OCI-LY7 (cell line): Measurements from ENCODE around the gene SLC29A3. TPM values are rescaled to one million over a fixed set of nuclear protein-coding genes. Genes with fewer than 3 reads are reported as not detected.

Experiments
- BruUV-seq: library from RNA; stranded (reverse); fragments of 400-500 nt; replicated peaks from 2 replicates; lab custom pipeline; 2021; lab: Mats Ljungman, UMichigan
- CTCF ChIA-PET: fragments of 300-600 bp; sonication (Branson Sonifier 250); formaldehyde crosslinking; loops from one replicate; lab custom pipeline; 2022; ENCODE audit warnings: antibody characterized with exemption; ENCODE audit not compliant: unreplicated experiment; lab: Charles Lee
- POLR2A ChIA-PET: fragments of 300-600 bp; sonication (Branson Sonifier 250); formaldehyde crosslinking; loops from one replicate; lab custom pipeline; 2022; ENCODE audit warnings: antibody characterized with exemption; lab: Charles Lee
- DNase-seq: peaks from one replicate; pipeline ENCODE4 v3.0.0-alpha.2; 2015; ENCODE audit warnings: low spot score
- H2AFZ ChIP-seq: fragments of 200-600 bp; sonication (generic), shearing (Covaris generic); 2 replicates; pipeline ENCODE4 v1.6.1; 2014; ENCODE audit warnings: mild to moderate bottlenecking, antibody characterized with exemption, low read length, moderate library complexity
- H3K27ac ChIP-seq: fragments of 200-600 bp; sonication (generic); 2 replicates; pipeline ENCODE4 v1.5.1; 2014; ENCODE audit warnings: mixed run types, low read depth, mild to moderate bottlenecking, moderate library complexity, low read length, inconsistent platforms; ENCODE audit not compliant: poor library complexity, severe bottlenecking
- H3K36me3 ChIP-seq: fragments of 200-600 bp; sonication (generic); 2 replicates; pipeline ENCODE4 v1.6.1; 2014; ENCODE audit warnings: mild to moderate bottlenecking, antibody characterized with exemption, low read length, moderate library complexity, mixed read lengths; ENCODE audit not compliant: insufficient read depth
- H3K4me1 ChIP-seq: fragments of 200-600 bp; sonication (generic); 2 replicates; pipeline ENCODE4 v1.5.1; 2014; ENCODE audit warnings: mild to moderate bottlenecking, low read length; ENCODE audit not compliant: insufficient read depth, poor library complexity, severe bottlenecking
- H3K4me2 ChIP-seq: fragments of 200-600 bp; sonication (generic); 2 replicates; pipeline ENCODE4 v1.6.1; 2014; ENCODE audit warnings: mild to moderate bottlenecking, low read length
- H3K4me3 ChIP-seq: fragments of 200-600 bp; sonication (generic); 2 replicates; pipeline ENCODE4 v1.5.1; 2014; ENCODE audit warnings: mild to moderate bottlenecking, low read depth, low read length; ENCODE audit not compliant: poor library complexity, severe bottlenecking
- H3K79me2 ChIP-seq: fragments of 200-600 bp; sonication (generic); 2 replicates; pipeline ENCODE4 v1.6.1; 2016; ENCODE audit warnings: low read depth, mild to moderate bottlenecking, low read length, moderate library complexity, mixed read lengths; ENCODE audit not compliant: insufficient read depth
- H3K9me2 ChIP-seq: fragments of 200-600 bp; sonication (generic); 2 replicates; pipeline ENCODE4 v1.6.1; 2016; ENCODE audit warnings: mild to moderate bottlenecking, low read length, mixed read lengths; ENCODE audit not compliant: insufficient read depth
- H3K9me3 ChIP-seq: fragments of 200-600 bp; sonication (generic); 2 replicates; pipeline ENCODE4 v1.6.1; 2014; ENCODE audit warnings: mild to moderate bottlenecking, mixed run types, low read length, mixed read lengths
- H4K20me1 ChIP-seq: fragments of 200-600 bp; sonication (generic); 2 replicates; pipeline ENCODE4 v1.6.1; 2014; ENCODE audit warnings: mild to moderate bottlenecking, antibody characterized with exemption, low read length, moderate library complexity, mixed read lengths; ENCODE audit not compliant: insufficient read depth
- CTCF ChIP-seq: fragments of 200-600 bp; sonication (generic); conservative IDR thresholded peaks from 2 replicates; pipeline ENCODE4 v1.5.1; 2014; ENCODE audit warnings: mild to moderate bottlenecking, antibody characterized with exemption, low read length, moderate library complexity, mixed read lengths
- EZH2phosphoT487 ChIP-seq: fragments of 200-600 bp; sonication (generic); IDR thresholded peaks from 2 replicates; pipeline ENCODE4 v1.6.1; 2018; ENCODE audit warnings: low read depth, borderline replicate concordance, mild to moderate bottlenecking, mixed run types, antibody characterized with exemption, low read length, moderate library complexity, mixed read lengths
- intact Hi-C: fragments of 100-400 bp; cut with micrococcal nuclease; formaldehyde crosslinking; loops from one replicate; pipeline ENCODE4 v1.10.0; 2022; ENCODE audit not compliant: unreplicated experiment
- total RNA-seq, 2 experiments: library from RNA; depleted of rRNA in 1 of 2; stranded (reverse); fragments of >200 nt in 1 of 2; shearing (Covaris generic) in 1 of 2; gene quantifications; 2 replicates each; pipeline ENCODE4 v1.2.3, GENCODE V29; 2014 to 2022

The SLC29A3 gene
- total RNA-seq, 2 experiments from 2014 or later, result 1.7 to 8.2 TPM

DNA sequence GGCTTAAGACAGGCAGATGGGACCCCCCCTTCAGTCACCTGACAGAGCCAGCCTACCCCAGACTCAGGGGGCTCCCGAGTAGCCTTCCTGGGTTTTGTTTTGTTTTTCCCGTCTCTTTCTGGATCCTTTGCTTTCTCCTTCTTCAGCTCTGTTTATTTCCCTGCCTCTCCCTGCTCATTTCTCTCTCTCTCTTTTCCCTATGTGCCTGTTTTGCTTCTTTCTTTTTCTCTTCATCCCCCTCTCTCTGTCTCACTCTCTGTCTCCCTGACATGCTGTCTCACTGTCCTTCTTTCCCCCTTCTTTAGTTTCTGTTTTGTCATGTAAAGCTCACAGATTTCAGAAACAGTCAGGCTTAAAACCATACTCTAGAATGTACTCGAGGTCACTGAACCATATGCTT is 38.2 kb upstream of the SLC29A3 start:
- intact Hi-C loops, result no loop called here
- no TSS peak for BruUV-seq

GRCh38 chr10:71281646-71282322 is 37.3 kb upstream of the SLC29A3 start:
- Histone ChIP-seq H3K9me2 (no peaks in the 10 kb centered on the region), H2AFZ (no peak overlapping the region), H3K9me3 (no peaks in the 10 kb centered on the region), H3K4me2 (no peak overlapping the region), H3K4me1 (no peaks in the 10 kb centered on the region), H3K36me3 (no peaks in the 10 kb centered on the region), H3K79me2 (no peaks in the 10 kb centered on the region), H3K4me3 (no peak overlapping the region), H3K27ac (no peak overlapping the region), H4K20me1 (no peaks in the 10 kb centered on the region)
- no peak for TF ChIP-seq CTCF
- TF ChIP-seq EZH2phosphoT487, result no peak
- no TSS peak for BruUV-seq
- ChIA-PET CTCF (no interaction called here), POLR2A (interaction anchor here (0.7 kb wide), 1 partner anchor 37 kb away, joined by 3 read pairs; no protein-coding TSS in a partner anchor)
- DNase-seq, result no peak
- intact Hi-C loops, result no loop called here

More for the DNA sequence above, 38.2 kb upstream of the SLC29A3 start:
- no peaks in the 10 kb centered on the region for H3K9me2 ChIP-seq
- DNase-seq, result no peak
- no peak overlapping the region for H3K4me2 ChIP-seq
- TF ChIP-seq EZH2phosphoT487 (no peak), CTCF (no peak)
- no peaks in the 10 kb centered on the region for H3K4me1 ChIP-seq
- no peaks in the 10 kb centered on the region for H4K20me1 ChIP-seq
- no peaks in the 10 kb centered on the region for H3K9me3 ChIP-seq
- no peak overlapping the region for H3K27ac ChIP-seq
- H3K36me3 ChIP-seq, result no peaks in the 10 kb centered on the region
- ChIA-PET CTCF (no interaction called here), POLR2A (no interaction called here)
- no peak overlapping the region for H2AFZ ChIP-seq
- H3K79me2 ChIP-seq, result no peaks in the 10 kb centered on the region
- H3K4me3 ChIP-seq, result no peak overlapping the region

- CTCF ChIA-PET, result no interaction called here
- POLR2A ChIA-PET, result no interaction called here
- no peak overlapping the region for H3K27ac ChIP-seq
- no peak overlapping the region for H3K4me3 ChIP-seq
- H3K9me3 ChIP-seq, result no peaks in the 10 kb centered on the region
- H2AFZ ChIP-seq, result no peak overlapping the region
- H3K4me2 ChIP-seq, result no peak overlapping the region
- intact Hi-C loops, result no loop called here
- H3K79me2 ChIP-seq, result no peaks in the 10 kb centered on the region
- H4K20me1 ChIP-seq, result no peaks in the 10 kb centered on the region
- H3K9me2 ChIP-seq, result no peaks in the 10 kb centered on the region
- BruUV-seq, result no TSS peak
- no peaks in the 10 kb centered on the region for H3K36me3 ChIP-seq
- TF ChIP-seq CTCF (no peak), EZH2phosphoT487 (no peak)
- H3K4me1 ChIP-seq, result no peaks in the 10 kb centered on the region
- no peak for DNase-seq
Measured at GRCh38 chr10:71282323-71282680, 36.8 kb upstream of the SLC29A3 start.
